GM18858 (cell line): ENCODE data around the gene EMP1.

ENCODE experiments used
- ATAC-seq: cut with Tn5 transposase; IDR thresholded peaks from one replicate; pipeline ENCODE4 v1.9.1; 2021; ENCODE audit not compliant: unreplicated experiment

The EMP1 gene

GRCh38 chr12:13219320-13219719, 22.8 kb downstream of the EMP1 start:
- no peak for ATAC-seq

DNA sequence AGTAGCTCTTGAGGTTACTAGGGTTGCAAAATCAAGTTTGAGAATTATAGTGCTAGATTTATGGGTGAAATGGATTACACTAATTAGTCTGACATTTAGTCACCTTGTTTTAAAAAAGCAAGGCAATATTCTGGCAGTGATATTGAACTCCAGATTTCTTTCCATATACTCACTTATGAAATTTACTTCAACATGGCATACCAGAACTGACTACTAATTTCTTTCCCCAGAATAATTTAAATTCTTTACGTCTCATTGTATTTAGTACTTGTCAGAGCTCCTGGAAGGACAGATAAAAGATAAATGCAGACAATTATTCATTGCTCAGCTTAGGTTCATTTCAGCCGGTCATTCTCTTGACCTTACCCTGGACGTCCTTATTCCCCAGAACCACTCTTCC, 24.3 kb downstream of the EMP1 start:
- no peak for ATAC-seq

DNA sequence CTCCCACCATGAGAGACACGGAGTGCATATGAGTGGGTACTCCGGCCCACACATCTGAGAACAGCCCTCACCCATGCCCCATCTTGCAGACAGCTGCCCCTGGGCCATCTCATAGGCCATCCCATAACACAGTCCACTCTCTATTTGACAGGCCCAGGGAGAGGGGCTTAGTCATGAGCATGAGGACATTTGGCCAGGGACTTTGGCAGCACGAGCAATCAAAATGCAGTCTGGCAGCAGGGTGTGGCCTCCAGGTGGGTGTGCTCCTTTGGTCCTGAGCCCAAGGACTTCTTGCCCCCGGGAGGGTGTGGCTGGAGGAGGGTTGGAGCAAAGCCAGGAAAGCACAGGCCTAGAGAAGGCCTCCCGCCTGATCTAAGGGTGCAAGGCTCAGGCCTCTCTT, 25.6 kb downstream of the EMP1 start:
- ATAC-seq = no peak

DNA sequence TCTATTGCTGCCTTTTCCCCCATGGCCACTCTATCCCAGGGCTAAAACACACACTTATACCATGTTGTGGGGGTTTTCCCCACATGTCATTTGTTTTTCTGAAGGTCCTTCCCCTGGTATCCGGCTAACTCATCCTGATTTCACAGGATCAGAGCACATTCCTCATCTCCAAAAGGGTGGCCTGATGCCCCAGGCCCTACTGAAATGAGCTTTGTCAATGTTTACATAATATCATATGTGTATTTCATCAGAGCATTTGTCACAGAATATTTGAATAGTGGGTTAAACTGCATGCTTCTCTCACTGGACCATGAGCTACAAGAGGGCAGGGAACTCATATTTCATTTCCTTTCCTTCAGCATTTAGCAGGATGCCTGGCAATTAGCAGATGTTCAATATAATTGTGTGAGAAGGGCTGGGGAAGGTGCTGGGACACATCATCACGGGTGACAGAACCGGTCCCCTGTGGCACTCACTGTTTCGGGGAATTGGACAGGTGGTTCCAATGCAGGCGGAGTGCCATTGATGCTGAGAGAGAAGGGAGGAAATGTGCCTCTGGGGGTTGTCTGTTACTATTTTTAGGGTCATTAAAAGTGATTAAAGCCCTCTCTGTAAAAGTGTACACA, 26.8 kb downstream of the EMP1 start:
- no peak for ATAC-seq

DNA sequence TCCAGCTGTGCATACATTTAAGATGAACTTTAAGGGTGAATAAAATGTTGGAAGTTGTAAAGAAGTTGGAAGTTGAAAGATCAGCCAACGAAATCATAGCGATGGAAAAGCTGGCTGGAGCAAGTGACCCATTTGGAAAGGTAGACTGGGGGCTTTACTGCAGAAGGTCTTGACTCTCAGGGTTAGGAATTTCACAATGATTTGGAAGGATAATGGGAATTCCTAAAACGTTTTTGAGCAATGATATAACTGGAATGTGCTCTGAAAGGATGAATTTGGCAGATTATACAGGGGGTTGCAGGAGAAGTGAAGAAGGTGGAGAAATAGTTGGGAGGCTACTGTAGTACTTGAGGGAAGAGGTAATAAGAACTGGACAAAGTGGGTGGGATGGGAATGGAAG, 27.4 kb downstream of the EMP1 start:
- ATAC-seq = no peak

- no peak for ATAC-seq
Measured at GRCh38 chr12:13227191-13227590, 30.7 kb downstream of the EMP1 start.

DNA sequence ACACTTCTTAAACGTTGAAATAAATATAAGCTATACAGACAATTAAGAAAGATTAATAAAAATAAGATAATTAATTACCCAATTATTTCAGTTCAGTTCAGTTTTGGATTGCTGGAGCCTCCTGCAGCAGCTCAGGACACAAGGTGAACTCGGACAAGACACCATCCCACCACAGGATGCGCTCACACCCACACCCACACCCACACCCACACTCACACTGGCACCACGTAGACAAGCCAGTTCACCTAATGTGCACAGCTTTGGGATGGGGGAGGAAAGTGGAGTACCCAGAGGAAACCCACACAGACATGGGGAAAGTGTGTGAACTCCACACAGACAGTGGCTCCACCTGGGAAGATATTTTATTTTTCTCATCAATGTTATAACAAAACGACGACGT, 32.1 kb downstream of the EMP1 start:
- ATAC-seq = no peak

DNA sequence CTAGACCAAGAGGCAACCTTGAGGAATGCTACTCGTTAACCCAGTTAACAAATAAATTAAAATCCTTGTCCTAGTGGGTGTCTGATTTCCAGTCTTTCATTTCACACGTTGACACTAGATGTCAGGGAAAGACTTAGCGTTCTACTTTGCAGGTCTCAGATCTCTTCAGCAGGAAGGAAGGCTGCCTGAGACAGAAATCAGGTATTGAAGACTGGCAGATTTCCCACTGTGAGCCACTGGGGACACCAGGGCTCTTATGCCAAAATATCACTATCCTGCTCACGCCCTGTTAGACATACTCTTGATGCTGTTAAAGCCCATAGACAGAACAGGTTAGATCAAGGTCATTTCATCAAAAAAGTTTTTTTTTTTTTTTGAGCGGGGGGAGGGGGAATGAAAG, 33.0 kb downstream of the EMP1 start:
- ATAC-seq = no peak

GRCh38 chr12:13230500-13230899, 34.0 kb downstream of the EMP1 start:
- no peak for ATAC-seq

DNA sequence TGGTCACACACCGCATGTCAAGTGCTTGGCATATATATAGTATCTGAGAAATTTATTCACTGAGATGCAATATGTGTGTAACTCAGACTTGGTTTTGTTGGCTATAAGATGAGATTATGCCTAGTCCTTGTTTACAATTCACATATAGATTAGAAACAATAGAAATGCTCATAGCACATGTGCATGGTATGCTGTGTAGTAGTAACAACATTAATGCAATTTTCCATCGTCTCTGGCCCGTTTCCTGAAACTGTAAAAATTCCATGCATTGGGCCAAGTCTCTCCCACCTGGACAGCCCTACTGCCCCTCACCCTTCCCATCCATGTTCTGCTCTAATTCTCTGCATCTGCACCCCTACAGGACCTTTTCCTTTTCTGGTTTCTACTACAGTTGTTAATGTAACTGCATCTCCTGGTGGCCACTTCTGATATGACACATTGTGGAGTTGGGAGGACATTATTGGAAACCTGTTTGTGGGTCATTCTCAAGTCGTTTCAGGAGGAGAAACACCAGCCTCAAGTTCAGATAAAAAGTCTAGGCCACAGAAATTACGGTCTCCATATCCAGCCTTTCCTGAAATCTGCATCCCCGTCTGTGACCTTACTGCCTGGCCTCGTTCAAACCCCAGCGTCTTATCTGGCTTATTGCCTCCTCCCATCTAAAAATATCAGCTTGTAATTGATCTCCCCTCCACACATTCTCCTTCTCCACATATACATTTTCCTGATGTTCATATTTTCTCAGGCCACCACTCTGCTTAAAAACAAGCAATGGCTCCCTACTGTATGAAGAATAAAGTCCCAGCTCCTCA, 37.5 kb downstream of the EMP1 start:
- no peak for ATAC-seq

DNA sequence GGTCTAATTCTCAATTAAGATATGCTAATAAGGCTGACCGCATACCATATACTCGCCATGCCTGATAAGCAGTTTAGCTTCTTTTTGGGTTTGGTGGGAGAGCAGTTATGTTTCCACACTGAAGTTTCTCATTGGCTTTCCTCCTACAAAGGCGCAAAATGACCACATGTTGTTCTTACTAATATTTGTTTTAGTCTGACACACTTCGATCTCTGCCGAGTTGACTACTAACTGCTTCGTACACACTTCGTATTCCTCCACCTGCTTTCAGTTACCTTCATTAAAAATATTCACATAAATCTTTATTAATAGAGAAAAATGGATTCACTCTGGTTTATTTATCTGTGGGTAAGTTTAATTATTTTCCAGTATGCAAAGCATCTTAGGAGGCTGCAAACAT, 41.7 kb downstream of the EMP1 start:
- no peak for ATAC-seq

GRCh38 chr12:13241833-13242488, 45.4 kb downstream of the EMP1 start:
- no peak for ATAC-seq

GRCh38 chr12:13242936-13243335, 46.4 kb downstream of the EMP1 start:
- no peak for ATAC-seq

DNA sequence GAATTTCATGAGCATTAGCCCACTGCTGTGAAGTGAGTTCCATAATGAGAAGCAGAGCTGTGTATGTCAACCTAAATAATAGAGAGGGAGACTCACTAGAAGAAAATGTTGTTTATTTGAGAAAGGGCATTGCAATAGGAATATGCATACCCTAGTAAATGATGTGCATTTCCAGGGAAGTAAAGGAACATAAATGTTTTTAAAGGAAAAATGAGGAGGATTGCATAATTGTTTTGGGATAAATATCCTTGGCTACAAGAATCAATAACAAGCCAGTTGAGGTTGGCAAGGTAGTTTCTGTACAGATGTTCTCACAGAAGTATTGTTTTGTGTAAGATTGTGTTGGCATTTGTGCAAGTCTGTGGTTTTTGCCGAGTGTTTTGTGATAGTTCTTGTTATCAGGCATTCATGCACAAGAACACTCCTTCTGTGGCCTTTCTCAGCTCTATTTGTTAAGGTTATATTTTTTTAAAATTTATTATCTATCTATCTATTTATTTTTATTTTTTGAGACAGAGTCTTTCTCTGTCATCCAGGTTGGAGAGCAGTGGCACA, 47.1 kb downstream of the EMP1 start:
- ATAC-seq = no peak

- no peak for ATAC-seq
Measured at GRCh38 chr12:13247596-13247995, 51.1 kb downstream of the EMP1 start.

GRCh38 chr12:13248964-13249363, 52.4 kb downstream of the EMP1 start:
- no peak for ATAC-seq

DNA sequence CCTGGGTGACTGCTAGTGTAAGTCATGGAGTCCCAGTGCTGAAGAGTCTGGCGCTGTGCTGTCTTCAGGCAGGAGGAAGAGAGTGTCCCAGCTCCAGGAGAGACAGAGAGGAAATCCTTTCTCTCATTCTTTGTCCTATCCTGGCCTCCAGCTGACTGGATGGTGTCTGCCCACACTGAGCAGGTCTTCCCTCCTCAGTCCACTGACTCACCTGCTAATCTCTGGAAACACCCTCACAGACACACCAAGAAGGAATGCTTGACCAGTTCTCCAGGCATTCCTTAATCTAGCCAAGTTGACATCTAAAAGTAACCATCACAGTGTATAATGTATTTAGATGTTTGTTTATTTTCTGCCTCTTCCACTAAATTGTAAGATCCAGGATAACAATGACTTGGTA, 53.9 kb downstream of the EMP1 start:
- ATAC-seq = no peak

DNA sequence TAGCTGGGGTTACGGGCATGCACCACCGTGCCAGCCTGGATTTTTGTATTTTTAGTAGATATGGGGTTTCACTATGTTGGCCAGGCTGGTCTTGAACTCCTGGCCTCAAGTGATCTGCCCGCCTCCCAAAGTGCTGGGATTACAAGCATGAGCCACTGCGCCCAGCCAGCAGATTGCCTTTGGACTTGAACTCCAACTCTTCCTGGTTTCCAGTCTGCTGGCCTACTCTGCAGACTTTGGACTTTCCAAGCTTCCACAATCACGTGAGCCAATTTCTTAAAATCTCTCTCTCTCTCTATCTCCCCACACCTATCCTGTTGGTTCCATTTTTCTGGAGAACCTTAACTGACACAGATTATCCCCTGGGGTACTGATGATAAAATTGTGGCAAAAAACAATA, 55.0 kb downstream of the EMP1 start:
- no peak for ATAC-seq

DNA sequence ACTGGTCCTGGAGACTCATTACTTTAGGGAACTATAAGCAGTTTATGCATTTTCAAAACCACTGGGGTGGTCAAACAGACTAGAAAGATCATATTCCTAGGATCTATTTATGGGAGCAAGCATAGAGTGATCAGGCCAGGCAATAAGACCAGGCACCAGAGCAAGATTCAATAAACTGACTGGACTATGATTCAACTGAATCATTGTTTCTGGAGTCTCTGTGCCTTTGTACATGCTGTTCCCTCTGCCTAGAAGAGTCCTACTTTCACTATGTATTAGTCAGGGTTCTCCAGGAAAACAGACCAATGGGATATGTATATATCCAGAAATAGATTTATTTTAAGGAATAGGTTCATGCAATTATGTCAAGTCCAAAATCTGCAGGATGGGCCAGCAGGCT, 55.5 kb downstream of the EMP1 start:
- ATAC-seq = no peak

GRCh38 chr12:13252616-13253015, 56.1 kb downstream of the EMP1 start:
- ATAC-seq = no peak

DNA sequence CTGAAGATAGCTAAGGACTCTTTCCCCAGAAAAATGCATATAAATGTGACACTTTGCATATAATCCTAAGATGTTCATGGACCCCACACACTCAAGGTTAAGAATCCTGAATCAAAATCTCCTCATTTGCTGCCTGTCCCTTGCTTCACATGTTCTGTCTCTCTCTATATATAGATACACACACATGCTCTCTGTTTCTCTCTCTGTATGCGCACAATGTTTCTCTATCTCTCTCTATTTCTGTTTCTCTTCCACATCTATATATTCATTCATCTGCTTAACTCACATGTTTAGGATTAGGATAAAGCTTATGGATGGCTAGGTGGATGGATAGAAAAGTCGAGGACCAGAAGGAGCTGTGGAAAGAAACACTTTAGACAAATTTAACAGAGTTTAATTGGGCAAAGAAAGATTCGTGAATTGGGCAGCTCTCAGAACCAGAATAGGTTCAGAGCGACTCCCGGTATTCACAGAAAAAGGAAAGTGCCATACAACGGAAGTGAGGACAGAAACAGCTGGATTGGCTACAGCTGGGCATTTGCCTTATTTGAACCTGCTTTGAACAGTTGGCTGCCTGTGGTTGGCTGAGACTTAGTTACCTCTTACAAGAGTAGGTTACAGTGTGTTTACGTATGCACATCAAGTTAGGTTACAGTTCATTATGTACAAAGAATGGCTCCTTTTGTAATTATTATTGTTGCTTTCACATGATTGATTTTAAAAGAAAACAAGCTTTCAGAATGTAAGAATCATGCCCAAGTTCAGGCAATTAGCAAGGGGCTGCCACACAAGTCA, 57.6 kb downstream of the EMP1 start:
- ATAC-seq = no peak
